Common myeloid progenitor, CD34-positive (primary cell): ENCODE data around the gene CEMP1.

Experiments used
- CTCF ChIA-PET: fragments of 350-600 bp; sonication (Branson Sonifier 250); formaldehyde crosslinking; loops from one replicate; lab custom pipeline; 2021; ENCODE audit warnings: antibody characterized with exemption; lab: Charles Lee
- POLR2A ChIA-PET: fragments of 350-600 bp; sonication (Branson Sonifier 250); formaldehyde crosslinking; loops from one replicate; lab custom pipeline; 2021; ENCODE audit warnings: antibody characterized with exemption; lab: Charles Lee
- DNase-seq, 3 donors: peaks; one replicate each; pipeline versions ENCODE4 v3.0.0 to v3.0.0-alpha.2; 2013
- H3K27ac ChIP-seq, 2 experiments: 1 replicate in 1 of 2; 2 replicates in 1 of 2; pipeline ENCODE4 v1.7.0; 2013; ENCODE audit warnings: inconsistent platforms in 2 of 2, low read length in 2 of 2, mild to moderate bottlenecking in 2 of 2, low read depth in 1 of 2, moderate library complexity in 1 of 2; ENCODE audit not compliant: severe bottlenecking in 2 of 2, insufficient read depth in 1 of 2, poor library complexity in 1 of 2
- H3K27me3 ChIP-seq, 5 experiments: replicated peaks in 2 of 5; 1 replicate in 3 of 5; 2 replicates in 2 of 5; pipeline versions ENCODE4 v1.6.1 to v1.7.0; 2013; ENCODE audit warnings: low read length in 4 of 5, mild to moderate bottlenecking in 2 of 5, moderate library complexity in 2 of 5, inconsistent platforms in 1 of 5; ENCODE audit not compliant: insufficient read depth in 5 of 5, control insufficient read depth in 4 of 5
- H3K36me3 ChIP-seq, 4 experiments: 1 replicate in 2 of 4; 2 replicates in 2 of 4; pipeline versions ENCODE4 v1.6.1 to v1.7.0; 2013; ENCODE audit warnings: low read length in 3 of 4, control low read depth in 1 of 4, mild to moderate bottlenecking in 1 of 4; ENCODE audit not compliant: control insufficient read depth in 4 of 4, insufficient read depth in 4 of 4
- H3K4me1 ChIP-seq, 4 experiments: 1 replicate in 3 of 4; 2 replicates in 1 of 4; pipeline versions ENCODE4 v1.6.1 to v1.7.1; 2013; ENCODE audit warnings: low read length in 3 of 4, mild to moderate bottlenecking in 3 of 4, control low read depth in 1 of 4, inconsistent platforms in 1 of 4, moderate library complexity in 1 of 4; ENCODE audit not compliant: control insufficient read depth in 4 of 4, insufficient read depth in 4 of 4; ENCODE audit errors: control extremely low read depth in 1 of 4
- H3K4me3 ChIP-seq, 7 experiments: 1 replicate in 4 of 7; 2 replicates in 3 of 7; pipeline versions ENCODE4 v1.5.1 to v1.7.0; 2013; ENCODE audit warnings: mild to moderate bottlenecking in 7 of 7, low read length in 6 of 7, moderate library complexity in 6 of 7, inconsistent platforms in 2 of 7, low read depth in 2 of 7, control low read depth in 1 of 7; ENCODE audit not compliant: insufficient read depth in 4 of 7, control insufficient read depth in 1 of 7; ENCODE audit errors: extremely low read depth in 1 of 7
- H3K9me3 ChIP-seq, 5 experiments: 1 replicate in 4 of 5; 2 replicates in 1 of 5; pipeline versions ENCODE4 v1.6.1 to v1.7.1; 2013; ENCODE audit warnings: low read length in 4 of 5, mild to moderate bottlenecking in 2 of 5, inconsistent platforms in 1 of 5, low read depth in 1 of 5, moderate library complexity in 1 of 5; ENCODE audit not compliant: control insufficient read depth in 4 of 5, insufficient read depth in 2 of 5; ENCODE audit errors: control extremely low read depth in 1 of 5
- WGBS: methylation state at CpG from one replicate; pipeline ENCODE4 v1.1.5; 2013; ENCODE audit not compliant: insufficient coverage; 5-methylcytosine and 5-hydroxymethylcytosine counted together

The CEMP1 gene

DNA sequence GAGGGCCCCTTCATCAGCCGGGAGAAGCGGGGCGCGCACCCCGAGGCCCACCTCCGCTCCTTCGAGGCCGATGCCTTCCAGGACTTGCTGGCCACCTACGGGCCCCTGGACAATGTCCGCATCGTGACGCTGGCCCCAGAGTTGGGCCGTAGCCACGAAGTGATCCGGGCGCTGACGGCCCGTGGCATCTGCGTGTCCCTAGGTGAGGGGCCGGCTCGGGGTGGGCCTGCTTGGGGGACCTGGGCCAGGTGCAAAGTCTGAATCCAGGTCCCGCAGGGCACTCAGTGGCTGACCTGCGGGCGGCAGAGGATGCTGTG lies 3.5 kb downstream of the CEMP1 start:
- Histone ChIP-seq H3K4me3 (no peak overlapping the region), H3K4me1 (peaks cover 0 to 22% (median 16%) of the 10 kb centered on the region in 4 experiments), H3K36me3 (peaks cover 3 to 60% (median 42%) of the 10 kb centered on the region in 4 experiments), H3K27ac (no peak overlapping the region), H3K27me3 (no peaks in the 10 kb centered on the region), H3K9me3 (no peaks in the 10 kb centered on the region)
- DNase-seq: no peak
- CTCF ChIA-PET: no interaction called here
- 94% methylated on average over 21 of the region's 24 CpGs for WGBS
- POLR2A ChIA-PET: no interaction called here

DNA sequence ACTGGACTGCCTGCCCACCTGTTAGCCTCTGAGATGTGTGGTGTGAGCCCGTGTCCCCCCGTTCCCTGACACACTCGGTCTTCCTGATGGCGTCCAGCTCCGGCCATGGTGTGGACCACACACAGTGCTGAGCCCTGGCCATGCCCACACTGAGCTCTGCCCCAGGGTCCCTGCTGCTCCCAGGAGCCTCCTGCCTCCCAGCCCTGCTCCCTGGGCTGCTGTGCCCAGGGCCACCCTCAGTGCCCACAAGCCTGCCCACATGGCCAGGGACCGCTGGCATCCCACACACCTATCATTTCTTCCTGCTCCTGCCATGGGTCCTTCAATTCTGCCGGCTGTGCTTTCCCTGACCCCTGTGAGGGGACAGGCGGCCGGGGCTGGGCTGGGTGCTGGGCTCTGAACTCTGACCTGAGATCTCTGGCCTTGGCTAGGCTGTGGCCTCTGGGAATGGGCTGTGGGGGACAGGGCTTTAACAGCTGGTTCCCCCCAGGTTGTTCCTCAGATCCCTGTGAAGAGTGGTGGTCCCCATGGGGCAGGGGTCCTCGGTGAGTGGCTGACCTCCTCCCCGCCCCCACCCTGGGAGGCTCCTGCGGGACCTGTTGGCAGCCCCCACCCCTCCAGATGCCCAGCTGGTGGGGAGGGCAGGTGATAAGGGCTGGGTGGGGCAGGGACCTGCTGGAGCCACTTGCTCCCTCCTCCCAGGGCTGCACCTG lies 4.0 kb downstream of the CEMP1 start:
- DNase-seq: no peak
- Histone ChIP-seq H3K9me3 (no peaks in the 10 kb centered on the region), H3K27me3 (no peaks in the 10 kb centered on the region), H3K4me1 (peaks cover 0 to 17% (median 11%) of the 10 kb centered on the region in 4 experiments), H3K4me3 (no peak overlapping the region), H3K27ac (no peak overlapping the region), H3K36me3 (peaks cover 3 to 60% (median 42%) of the 10 kb centered on the region in 4 experiments)
- ChIA-PET POLR2A (no interaction called here), CTCF (no interaction called here)
- WGBS: 97% methylated on average over 8 of the region's 12 CpGs

DNA sequence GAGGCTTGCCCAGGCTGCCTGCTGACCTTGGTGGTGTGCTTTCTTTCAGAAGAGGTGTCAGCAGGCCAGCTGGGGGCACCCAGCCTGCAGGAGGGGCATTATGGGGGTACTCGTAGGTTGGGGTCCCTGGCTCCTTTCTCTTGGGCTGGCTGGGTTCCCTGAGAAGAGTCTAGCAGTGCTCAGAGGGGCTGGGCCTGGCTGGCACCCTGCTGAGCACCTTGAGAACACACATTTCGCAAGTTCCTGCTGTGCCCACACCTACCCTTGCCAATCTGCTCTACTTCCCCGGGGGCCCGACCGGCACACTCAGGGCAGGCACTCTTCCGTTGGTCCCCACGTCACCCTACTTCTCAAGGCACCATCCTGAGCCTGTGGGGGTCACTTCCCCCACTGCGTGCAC lies 5.1 kb downstream of the CEMP1 start:
- no peak overlapping the region for H3K4me3 ChIP-seq
- no peak overlapping the region for H3K27ac ChIP-seq
- CTCF ChIA-PET: no interaction called here
- H3K27me3 ChIP-seq: no peaks in the 10 kb centered on the region
- H3K4me1 ChIP-seq: peaks cover 0 to 12% (median 6%) of the 10 kb centered on the region in 4 experiments
- peaks cover 3 to 60% (median 42%) of the 10 kb centered on the region in 4 experiments for H3K36me3 ChIP-seq
- DNase-seq: no peak
- POLR2A ChIA-PET: no interaction called here
- H3K9me3 ChIP-seq: no peaks in the 10 kb centered on the region
- WGBS: 83% methylated on average over 5 of the region's 8 CpGs

DNA sequence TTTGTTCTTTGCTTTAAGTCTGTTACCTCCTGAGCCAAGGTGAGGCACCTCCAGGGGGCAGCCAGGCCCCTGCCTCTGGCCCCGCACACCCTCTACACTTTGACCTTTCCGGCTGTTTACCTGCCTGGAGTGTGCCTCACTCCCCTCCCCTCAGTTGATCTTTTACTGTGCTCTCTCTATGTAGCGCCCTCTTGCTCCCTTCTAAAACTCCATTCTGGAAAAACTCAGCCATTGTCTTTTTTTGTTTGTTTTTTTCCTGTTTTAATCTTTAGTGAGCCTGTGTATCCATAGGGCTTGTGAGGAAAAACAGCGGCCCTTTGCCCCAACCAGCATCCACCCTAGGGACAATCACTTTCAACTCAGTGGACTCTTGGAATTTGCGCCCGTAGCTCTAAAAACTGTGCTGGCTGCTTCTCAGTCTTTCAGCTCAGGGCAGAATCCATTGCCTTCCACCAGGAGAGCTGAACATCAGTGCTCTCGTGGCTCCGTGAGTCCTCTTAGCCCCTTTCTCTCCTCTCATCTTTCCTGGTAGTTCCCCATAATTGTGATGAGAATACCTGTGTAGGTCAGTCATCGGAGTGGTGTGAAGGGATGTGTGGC lies 6.8 kb downstream of the CEMP1 start:
- CTCF ChIA-PET: interaction anchor here (1.6 kb wide), 1 partner anchor 12 kb away, joined by 3 read pairs; no protein-coding TSS in a partner anchor

DNA sequence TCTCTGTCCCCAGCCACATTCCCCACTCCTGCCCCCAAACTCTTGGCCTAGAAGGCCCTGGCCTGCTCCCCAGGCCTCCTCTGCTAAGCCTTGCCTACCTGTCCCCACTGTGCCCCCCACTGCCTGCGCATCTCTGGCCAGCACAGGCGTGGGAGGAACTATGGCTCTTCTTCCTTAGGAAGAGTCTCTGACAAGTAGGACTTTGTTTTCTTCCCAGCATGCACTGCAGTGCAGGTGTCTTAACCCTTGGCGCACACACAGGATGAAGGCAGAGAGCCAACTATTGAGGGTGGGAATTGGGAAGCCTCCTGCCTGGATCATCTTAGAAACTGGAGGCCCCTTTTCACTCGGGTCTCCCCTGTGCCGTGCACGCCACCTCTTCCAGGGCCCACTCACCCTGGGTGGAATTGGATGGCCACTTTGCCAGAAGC lies 7.4 kb downstream of the CEMP1 start:
- H3K4me1 ChIP-seq: peaks cover 0 to 26% (median 22%) of the 10 kb centered on the region in 4 experiments
- H3K4me3 ChIP-seq: no peak overlapping the region
- CTCF ChIA-PET: interaction anchor here (1.6 kb wide), 1 partner anchor 12 kb away, joined by 3 read pairs; no protein-coding TSS in a partner anchor
- WGBS: 99% methylated on average over 6 of the region's 6 CpGs
- no peak for DNase-seq
- H3K36me3 ChIP-seq: peaks cover 3 to 54% (median 39%) of the 10 kb centered on the region in 4 experiments
- H3K27ac ChIP-seq: no peak overlapping the region
- H3K9me3 ChIP-seq: no peaks in the 10 kb centered on the region
- H3K27me3 ChIP-seq: no peaks in the 10 kb centered on the region
- POLR2A ChIA-PET: no interaction called here

More for the DNA sequence above, 6.8 kb downstream of the CEMP1 start:
- H3K27me3 ChIP-seq: no peaks in the 10 kb centered on the region
- POLR2A ChIA-PET: no interaction called here
- 97% methylated on average over 7 of the region's 9 CpGs for WGBS
- no peak overlapping the region for H3K27ac ChIP-seq
- no peaks in the 10 kb centered on the region for H3K9me3 ChIP-seq
- no peak for DNase-seq
- H3K4me3 ChIP-seq: no peak overlapping the region
- peaks cover 3 to 54% (median 40%) of the 10 kb centered on the region in 4 experiments for H3K36me3 ChIP-seq
- H3K4me1 ChIP-seq: peaks cover 0 to 20% (median 16%) of the 10 kb centered on the region in 4 experiments

DNA sequence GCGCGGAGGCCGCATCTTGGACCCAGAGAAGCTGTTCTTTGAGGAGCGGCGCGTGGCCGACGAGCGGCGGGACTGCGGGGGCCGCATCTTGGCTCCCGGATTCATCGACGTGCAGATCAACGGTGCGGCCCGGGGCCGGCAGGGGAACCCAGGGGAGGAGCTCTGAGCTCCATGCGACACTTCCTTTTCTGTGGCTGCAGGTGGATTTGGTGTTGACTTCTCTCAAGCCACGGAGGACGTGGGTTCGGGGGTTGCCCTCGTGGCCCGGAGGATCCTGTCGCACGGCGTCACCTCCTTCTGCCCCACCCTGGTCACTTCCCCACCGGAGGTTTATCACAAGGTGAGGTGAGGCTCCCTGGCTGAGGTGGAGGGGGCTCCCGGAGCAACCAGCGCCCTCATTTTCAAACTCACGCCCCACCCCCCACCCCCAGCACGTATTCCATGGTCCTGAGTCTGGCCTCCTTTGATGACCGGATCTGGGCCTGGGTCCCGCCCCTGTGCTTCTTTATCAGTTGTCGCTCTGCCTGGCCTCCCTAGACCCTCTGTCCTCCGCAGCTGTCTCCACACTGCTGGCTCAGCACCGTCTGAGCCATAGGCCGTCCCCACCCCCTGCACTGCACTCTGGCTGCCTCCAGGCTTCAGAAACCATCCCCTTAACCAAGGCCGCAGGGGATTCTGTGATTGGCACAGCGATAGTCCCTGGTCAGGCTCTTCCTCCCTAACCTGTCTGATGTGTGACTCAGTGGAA lies 10.2 kb downstream of the CEMP1 start:
- ChIA-PET POLR2A (interaction anchor here (0.6 to 3.7 kb wide), 7 partner anchors 11 to 636 kb away, joined by 3 to 24 read pairs (median 4); partner anchors contain the start of genes CEMP1, PDPK1 and TRAF7), CTCF (interaction anchor here (1.3 to 2.4 kb wide), 3 partner anchors 8 to 14 kb away, joined by 3 to 7 read pairs (median 3); partner anchors contain the start of gene CEMP1)
- H3K27ac ChIP-seq: peak overlapping the region in 1 of 2 experiments; percentile 43
- H3K4me1 ChIP-seq: peaks cover 6 to 51% (median 49%) of the 10 kb centered on the region in 4 experiments
- H3K27me3 ChIP-seq: no peaks in the 10 kb centered on the region
- 34% methylated on average over 29 of the region's 41 CpGs for WGBS
- H3K9me3 ChIP-seq: no peaks in the 10 kb centered on the region
- peak; percentile 63 to 86 (median 79) for DNase-seq
- H3K4me3 ChIP-seq: peak overlapping the region; percentile 16 to 80 (median 66)
- H3K36me3 ChIP-seq: peaks cover 2 to 49% (median 22%) of the 10 kb centered on the region in 4 experiments
